G401.6 (cell line): ENCODE measurements around the gene CITED4.

Experiments
- FAIRE-seq: peaks from 2 replicates; lab custom pipeline; 2012; peaks lifted over from hg19 to GRCh38; lab: Jason Lieb, UNC

Gene CITED4

DNA sequence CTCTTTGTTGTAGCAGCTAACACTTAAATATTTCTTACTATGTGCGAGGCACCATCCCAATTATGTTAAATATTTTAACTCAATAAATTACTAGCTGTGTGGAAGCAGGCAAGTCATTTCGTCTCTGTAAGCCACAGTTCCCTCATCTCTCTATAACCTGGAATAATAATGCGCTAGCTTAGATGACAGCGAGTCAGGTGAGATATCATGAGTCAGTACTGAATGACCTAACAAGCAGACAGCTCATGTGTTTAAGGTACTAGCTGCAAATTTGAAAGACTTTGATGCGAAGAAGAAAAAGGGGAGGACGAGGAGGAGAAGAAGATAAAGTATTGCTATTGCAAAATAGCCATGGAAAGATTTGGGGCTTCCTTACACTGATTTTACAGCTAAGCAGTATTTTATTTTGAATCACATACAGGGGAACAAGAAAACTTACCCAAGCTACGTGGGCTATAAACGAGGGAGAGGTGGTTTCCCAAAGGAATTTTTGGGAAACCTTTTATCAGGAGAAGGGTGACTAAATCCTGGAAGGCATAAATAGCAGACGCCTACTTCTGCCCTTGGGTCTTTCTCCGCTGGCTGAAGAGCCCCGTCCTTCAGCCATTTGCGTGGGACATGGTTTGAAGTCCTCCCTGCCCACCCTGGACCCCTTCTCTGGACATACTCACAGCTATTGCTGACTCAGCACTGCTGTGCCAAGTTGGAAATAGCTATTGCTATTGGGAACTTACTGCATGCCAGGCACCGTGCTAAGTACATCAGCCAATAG lies 8.9 kb downstream of the CITED4 start:
- no peak for FAIRE-seq

DNA sequence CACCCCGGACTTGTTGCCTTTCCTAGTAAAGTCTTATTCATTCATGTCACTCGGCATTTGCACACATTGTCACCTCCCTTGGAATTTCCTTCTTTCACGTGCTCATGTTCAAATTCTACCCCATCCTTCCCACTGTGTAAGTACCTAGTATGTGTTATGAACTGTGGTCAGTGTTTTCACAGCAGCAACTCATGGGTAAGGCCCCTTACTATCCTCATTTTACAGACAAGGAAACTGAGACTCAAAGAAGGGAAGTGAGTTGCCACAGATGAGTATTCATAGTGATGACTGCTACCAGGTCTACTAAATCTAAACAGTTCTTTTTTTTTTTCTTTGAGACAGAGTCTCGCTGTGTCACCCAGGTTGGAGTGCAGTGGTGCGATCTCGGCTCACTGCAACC lies 10.5 kb downstream of the CITED4 start:
- no peak for FAIRE-seq

DNA sequence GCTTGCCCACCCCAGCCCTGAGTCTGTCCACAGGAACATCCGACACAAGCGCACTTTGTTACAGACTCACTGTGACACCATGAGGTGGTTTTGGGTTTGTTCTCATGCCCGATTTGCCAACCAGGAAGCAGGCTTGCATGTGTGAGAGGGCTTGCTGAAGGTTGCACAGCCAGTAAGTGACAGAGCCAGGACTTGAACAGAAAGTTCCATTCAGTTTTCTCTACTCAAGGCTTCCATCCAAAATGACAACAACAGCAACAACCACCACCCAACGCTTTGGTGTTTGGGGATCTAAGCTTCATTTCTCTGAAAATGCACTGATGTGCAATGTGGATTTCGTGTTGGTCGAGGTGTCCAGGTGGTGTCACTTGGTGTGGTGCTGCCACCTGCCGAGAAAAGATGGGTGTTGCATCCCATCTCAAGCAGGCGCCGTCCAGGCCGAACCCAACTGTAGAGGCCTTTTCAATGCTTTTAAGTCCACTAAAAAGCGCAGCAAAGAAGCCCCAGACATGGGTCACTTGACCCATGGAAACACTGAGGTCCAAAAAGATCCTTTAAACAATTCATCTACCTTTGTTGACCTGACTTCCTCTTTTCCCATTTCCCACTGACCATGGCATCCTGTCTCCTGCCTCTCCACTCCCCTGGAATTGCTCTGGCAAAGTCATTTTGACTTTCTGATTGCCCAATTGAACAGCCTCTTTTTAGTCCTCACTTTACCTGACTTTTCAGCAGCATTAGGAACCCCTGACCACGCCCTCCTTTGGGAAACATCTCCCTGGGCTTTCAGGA lies 12.2 kb downstream of the CITED4 start:
- peak; percentile 25 for FAIRE-seq

DNA sequence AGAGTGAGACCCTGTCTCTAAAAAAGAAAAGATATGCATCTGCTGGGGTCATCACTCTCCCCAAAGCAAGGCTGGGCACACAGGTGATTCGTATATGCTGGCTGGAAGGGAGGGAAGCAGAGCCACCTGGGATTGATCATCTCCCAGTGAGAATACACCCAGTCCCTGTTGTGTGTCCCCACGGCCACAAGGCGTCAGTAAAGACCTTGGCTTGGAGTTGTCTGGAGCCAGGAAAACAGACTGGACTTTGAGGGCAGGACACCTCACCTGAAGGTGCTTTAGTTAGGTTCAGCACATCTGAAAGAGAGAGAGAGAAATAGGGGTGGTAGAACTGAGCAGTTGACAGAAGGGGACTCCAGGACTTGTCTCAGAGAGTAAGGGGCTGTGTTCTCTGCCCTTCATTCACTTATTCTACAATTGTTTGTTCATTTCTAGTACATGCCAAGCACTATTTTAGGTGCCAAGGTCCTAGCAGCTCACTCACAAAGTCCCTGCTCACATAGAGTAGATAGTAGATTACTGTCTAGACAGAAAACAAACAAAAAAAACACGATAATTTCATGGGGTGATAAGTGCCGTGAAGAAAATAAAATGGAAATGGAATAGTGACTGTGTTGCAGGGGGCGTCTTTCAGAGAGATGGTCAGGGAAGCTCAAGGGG lies 13.5 kb downstream of the CITED4 start:
- FAIRE-seq: no peak

DNA sequence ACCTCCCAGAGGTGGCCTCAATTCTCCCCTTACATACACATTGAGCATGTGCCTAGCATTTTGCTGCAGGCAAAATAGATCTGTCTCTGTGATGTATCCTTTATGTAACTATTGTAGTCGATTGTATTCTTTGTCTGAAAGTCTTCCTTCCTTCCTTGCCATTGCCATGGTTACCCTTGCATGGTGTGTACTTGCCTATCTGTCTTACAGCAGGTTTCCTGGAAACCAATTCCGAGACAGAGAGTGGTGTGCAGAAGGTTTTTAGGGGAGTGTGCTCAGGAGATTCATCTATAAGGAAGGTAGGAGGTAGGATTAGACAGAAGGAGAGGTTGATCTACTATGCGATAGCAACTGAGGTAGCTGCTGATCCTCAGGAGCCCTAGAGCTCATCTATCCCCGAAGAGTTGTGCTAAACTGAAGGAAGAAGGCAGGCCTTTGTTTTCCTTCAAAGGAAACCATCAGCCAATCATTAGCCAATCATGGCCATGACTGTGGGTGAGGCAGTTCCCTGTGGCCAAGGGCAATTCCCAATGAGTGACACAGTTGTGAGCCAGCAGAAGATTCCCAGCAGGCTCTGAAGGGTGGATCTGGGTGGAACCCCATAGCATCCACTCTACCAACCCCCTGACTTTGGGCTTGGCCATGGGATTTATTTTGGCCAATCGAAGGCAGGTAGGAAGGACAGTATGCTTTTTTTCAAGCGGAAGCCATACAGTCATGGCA lies 15.0 kb downstream of the CITED4 start:
- no peak for FAIRE-seq

DNA sequence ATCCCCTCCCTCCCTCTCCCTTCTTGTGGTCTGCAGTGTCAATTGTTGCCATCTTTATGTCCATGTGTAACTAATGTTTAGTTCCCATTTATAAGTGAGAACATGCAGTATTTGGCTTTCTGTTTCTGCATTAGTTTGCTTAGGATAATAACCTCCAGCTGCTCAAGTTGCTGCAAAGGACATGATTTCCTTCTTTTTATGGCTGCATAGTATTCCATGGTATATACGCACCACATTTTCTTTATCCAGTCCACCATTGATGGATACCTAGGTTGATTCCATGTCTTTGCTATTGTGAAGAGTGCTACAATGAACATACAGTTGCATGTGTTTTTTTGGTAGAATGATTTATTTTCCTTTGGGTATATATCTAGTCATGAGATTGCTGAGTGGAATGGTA lies 16.3 kb downstream of the CITED4 start:
- FAIRE-seq: no peak

DNA sequence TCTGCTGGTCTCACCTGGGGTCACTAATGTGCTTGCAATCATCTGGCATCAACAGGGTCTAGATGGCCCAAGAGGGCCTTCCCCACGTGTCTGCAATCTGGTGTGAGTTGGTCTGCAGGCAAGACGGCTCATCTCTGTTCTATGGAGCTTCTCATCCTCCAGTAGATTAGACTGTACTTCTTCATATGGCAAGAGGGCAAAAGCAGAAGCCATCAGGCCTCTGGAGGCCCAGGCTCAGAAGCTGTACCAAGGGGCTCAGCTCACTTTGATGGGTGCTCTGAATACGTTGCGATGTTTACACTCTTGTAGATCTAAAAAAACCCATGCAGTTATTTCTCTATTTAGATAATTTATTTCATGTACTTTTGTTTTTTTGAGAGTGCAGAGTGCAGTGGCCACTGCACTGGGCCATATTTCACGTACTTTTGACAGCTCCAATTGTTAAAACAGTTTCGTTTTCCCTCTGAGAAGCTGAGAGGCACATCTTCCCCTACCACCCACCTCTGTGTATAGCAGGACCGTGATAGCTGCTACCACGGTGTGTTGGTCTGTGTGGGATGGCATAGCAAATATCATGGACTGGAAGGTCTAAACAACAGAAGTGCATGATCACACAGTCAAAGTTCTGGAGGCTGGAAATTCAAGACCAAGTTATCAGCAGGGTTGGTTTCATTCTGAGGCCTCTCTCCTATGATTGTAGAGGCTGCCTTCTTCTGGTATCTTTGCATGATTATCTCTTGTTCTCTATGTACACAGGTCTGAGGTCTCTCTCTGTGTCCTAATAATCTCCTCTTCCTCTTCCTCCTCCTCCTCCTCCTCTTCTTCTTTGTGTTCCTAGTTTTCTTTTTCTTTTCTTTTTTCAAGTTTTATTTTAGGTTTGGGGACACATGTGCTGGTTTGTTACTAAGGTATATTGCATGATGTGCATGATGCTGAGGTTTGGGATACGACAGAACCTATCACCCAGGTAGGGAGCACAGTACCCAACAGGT lies 17.0 kb downstream of the CITED4 start:
- FAIRE-seq: no peak

DNA sequence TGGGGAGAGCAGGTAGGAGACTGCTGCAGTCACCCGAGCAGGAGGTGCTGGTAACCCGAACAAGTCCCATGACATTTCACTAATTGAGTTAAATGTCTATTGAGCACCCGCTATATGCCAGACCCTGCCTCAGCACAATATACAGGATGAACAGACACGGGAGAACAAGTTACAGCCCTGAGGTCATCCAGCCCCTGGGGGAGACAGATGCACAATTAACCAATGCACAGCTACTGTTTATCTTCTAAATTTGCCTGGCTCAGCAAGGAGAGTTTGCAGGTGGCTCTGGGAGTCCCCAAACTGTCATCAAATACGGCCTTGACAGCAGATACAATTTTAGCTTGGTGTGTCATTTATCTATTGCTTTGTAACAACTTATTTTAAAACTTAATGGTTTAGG lies 18.1 kb downstream of the CITED4 start:
- no peak for FAIRE-seq

DNA sequence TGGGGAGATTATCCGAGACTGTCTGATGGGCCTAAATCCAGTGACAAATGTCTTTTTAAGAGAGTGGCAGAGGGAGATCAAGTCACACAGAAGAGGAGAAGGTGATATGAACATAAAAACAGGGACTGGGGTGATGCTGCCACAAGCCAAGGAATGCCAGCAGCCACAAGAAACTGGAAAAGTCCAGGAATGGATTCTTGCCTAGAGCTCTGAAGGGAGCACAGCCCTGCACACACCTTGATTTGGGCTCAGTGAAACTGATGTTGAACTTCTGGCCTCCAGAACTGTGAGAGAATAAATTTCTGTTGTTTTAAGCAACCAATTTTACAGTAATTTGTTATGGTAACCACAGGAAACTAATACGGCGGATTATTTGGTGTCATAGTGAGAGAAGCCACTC lies 19.5 kb downstream of the CITED4 start:
- no peak for FAIRE-seq

DNA sequence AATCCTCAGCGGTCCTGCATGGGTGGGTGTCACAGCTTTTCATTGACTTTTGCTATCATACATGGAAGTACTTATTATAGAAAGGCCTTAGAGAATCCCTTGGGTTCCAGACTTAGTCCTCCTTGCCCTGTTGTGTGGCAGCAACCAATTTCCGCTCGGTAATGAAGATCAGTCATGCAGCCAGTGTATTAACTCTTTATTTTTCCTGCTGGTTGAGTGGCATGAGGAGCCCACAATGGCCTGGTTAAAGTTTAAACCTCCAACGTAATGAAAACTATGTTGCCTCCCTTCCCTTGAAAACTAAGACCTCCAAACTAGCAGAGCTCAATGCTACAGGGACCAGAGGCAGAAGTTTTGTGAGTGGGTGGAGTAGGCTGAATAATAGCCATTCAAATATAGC lies 20.0 kb downstream of the CITED4 start:
- FAIRE-seq: no peak

DNA sequence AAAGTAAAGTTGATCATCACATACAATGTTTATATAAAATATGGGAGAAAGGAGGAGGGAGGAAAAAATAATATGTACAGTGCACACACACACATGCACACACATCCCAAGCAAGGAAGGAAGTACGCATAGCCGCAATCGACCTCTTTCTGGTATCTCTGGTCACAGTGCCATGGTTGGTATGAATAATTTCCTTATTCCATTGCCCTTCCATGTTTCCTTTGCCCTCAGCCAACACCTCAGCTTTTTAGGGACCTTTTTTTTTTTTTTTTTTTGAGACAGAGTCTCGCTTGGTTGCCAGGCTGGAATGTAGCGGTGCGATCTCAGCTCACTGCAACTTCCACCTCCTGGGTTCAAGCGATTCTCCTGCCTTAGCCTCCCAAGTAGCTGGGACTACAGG lies 20.6 kb downstream of the CITED4 start:
- FAIRE-seq: no peak

DNA sequence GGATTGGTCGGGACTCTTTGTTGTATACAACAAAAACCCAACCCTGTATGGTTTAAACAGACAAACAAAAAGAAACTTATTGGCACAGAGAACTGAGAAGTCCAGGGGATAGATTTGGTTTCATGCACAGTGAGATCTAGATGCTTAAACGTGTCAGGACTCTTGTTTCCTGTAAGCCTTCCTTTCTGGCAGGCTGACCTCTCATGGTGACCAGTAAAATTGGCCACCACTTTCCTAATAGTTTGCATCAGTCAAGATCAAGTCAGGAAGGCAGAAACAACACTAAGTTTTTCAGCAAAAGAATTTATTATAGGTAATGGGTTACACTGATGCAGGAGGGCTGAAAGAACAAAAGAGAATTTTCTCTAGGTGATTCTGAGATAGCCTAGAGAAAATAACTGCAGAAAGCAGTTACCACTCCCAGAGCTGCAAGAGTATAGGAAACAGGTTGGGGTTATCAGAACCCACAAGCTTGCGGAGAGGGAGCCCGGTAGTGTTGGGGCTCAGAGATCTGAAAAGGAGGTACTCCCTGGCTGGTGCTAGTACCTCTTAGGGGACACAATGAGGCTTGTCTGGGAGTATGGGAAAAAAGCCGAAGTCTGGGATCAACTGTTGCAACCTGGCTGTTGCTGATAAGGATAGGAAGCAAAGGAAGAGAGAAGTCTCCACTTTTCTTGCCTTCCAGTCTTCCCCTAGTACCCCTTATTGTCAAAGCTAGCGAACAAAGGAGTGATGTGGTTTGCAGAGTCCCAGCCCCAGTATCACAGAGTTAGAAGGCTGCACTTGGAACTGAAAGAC lies 21.4 kb downstream of the CITED4 start:
- FAIRE-seq: no peak

DNA sequence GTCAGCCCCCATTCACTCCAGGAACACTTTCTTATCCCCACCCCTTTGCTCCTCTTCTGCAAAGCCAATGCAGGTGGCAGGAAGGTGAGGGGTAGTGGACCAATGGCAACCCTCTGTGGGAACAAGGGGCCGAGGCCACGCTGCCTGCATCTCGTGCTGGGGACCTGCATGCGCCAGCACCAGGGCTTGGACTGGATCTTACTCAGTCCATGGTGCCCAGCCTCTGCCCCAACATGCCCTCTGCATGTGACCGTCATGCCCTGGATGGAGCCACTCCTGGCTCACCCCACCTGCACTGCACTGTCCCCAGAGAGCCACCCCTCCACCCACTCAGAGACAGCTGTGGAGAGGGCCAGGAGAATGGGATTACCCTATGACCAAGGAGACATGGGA lies 22.2 kb downstream of the CITED4 start:
- FAIRE-seq: no peak

DNA sequence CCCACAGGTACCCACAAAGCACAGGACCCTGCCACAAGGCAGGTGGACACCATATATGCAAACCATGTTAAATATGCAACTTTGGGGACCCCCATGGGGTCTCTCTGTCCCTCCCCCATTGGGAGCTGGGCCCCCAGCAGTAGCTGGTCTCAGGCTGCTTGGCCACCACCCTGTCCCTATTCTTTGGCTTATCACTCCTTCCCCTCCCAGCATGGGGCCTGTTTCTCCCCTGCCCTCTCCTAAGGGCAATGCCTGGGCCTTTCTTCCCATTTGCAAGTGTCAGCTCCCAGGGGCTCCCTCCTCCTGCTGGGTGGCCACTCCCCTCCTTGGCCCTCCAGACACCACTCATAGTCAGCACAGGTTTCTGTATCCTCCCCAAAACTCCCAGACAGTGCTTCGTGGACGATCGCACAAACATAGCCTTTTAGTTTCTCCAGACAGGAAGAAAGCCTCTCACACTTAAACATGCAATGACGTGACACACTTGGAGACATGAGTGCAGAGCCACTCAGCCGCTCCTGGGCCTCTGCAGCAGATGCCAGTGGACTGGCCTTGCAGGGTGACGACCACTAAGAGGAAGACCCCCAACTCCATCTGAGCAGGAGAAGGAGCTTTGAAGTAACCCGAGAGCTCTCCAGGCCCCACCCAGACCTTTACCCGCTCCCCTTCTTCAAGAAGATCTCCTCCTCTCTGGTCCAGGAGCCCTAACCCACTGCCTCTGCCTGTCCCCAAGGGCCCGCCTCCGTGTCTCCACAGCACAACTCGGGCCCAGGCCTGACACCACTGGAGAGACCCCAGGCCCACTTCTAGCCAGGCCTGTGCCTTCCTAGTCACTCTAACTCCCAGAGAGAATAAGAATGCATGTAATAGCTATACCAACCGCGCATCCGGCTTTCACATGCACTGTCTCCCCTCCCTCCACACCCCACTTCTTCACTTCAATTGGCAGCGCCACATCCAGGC lies 22.9 kb downstream of the CITED4 start:
- FAIRE-seq: no peak

DNA sequence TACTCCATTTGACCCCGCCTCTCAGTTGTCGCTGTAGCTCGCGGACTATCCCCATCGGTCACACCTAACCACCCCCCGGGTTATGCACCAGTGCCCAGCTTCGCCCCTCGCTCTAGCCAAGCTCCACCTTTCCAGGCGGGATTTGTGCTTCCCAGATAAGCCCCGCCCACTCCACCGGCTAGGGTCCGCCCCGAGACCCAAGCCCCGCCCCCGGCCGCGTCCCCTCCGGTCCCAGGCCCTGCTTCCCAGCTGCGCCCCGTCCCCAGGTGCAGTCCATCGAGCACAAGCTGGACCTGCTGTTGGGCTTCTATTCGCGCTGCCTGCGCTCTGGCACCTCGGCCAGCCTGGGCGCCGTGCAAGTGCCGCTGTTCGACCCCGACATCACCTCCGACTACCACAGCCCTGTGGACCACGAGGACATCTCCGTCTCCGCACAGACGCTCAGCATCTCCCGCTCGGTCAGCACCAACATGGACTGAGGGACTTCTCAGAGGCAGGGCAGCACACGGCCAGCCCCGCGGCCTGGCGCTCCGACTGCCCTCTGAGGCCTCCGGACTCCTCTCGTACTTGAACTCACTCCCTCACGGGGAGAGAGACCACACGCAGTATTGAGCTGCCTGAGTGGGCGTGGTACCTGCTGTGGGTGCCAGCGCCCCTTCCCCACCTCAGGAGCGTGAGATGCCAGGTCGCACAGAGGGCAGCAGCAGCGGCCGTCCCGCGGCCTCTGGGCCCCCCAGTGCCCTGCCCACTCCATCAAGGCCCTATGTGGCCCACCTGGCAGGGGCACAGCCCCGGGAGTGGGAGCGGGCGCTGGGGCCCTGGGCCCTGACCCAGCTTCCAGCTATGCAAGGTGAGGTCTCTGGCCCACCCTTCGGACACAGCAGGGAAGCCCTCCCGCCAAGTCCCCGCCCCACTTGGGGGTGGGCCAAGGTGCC lies 23.9 kb downstream of the CITED4 start:
- no peak for FAIRE-seq

DNA sequence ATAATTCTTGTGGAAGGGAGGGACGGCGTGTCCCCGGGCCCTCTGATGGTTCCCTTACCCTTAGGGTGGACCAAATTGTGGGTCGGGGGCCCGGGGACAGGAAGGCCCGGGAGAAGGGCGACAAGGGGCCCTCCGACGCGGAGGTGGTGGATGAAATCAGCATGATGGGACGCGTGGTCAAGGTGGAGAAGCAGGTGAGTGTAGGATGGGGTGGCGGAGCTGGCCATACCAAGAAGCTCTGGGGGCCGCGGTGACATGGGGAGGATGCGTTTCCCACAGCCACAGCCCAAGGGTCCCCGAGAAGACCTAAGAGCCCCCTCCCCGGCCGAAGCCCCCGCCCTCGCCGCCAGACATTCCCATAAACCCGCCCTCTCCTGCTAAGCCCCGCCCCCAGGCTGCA lies 24.6 kb downstream of the CITED4 start:
- no peak for FAIRE-seq

DNA sequence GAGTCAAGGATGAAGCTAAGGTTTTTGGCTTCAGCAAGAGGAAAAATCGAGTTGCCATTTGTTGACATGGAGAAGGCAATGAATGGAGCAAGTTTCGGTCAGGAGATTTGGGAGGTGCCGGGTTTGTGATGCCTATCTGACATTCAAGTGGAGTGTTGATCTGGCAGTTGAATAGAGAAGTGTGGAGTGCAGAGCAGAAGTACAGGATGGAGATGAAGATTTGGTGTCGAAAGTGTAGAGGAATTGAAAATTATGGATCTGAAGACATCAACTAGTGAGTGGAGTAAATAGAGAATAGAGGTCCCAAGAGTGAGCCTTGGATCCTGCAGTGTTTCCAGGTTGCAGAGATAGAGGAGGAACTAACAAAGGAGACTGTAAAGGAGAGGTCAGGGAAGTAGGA lies 25.9 kb downstream of the CITED4 start:
- FAIRE-seq: no peak

DNA sequence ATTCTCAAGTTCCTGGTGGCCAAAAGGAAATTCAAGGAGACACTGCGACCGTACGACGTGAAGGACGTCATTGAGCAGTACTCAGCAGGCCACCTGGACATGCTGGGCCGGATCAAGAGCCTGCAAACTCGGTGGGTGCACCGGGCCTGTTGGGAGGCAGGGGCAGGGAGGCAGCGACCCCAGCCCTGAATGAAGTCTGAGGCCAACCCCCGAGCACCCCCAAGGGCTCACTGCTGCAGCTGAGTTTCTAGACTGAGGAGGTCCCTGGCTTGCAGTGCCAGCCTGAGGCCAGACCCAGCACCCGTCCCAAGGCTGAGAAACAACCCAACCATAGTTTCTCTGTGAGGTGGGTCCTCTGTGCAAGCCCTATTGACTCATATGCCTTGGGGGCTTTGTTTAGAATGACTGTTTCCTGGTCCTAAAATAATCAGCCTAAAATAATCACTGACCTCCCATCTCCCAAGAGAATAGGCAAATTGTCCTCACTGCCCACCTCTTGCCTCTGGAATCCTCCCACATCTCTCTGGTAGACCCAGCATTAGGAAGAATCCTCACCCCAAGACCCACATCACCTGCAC lies 27.1 kb downstream of the CITED4 start:
- no peak for FAIRE-seq
